H1 (cell line): ENCODE results near the gene COIL. TPM values are rescaled to one million over a fixed set of nuclear protein-coding genes. Genes with fewer than 3 reads are reported as not detected.

Source experiments
- CTCF ChIA-PET: fragments of 300-600 bp; sonication (Branson Sonifier 250); formaldehyde crosslinking; loops from one replicate; lab custom pipeline; 2021; ENCODE audit not compliant: partially characterized antibody; lab: Charles Lee
- POLR2A ChIA-PET: fragments of 300-600 bp; sonication (Branson Sonifier 250); formaldehyde crosslinking; loops from one replicate; lab custom pipeline; 2021; ENCODE audit warnings: inconsistent platforms; ENCODE audit not compliant: partially characterized antibody; lab: Charles Lee
- DNase-seq, 2 experiments: peaks; one replicate each; pipeline versions ENCODE4 v3.0.0 to v3.0.0-alpha.2; 2010 to 2022; ENCODE audit warnings: low spot score in 2 of 2, low read depth in 1 of 2, mixed read lengths in 1 of 2
- FAIRE-seq: peaks from 2 replicates; lab custom pipeline; 2011; peaks lifted over from hg19 to GRCh38; lab: Jason Lieb, UNC
- H2AFZ ChIP-seq: 2 replicates; pipeline ENCODE4 v1.8.1; 2012; ENCODE audit warnings: low read length, inconsistent platforms
- H2AK5ac ChIP-seq: 2 replicates; pipeline ENCODE4 v1.6.1; 2013; ENCODE audit warnings: low read depth, low read length
- H2BK120ac ChIP-seq: replicated peaks from 2 replicates; pipeline ENCODE3; 2013; ENCODE audit warnings: low read depth, low read length, inconsistent platforms
- H2BK12ac ChIP-seq: 2 replicates; pipeline ENCODE4 v1.6.1; 2013; ENCODE audit warnings: low read depth, low read length
- H2BK15ac ChIP-seq: 2 replicates; pipeline ENCODE4 v1.6.1; 2013; ENCODE audit warnings: low read length
- H2BK20ac ChIP-seq: 2 replicates; pipeline ENCODE4 v1.6.1; 2013; ENCODE audit warnings: low read length
- H2BK5ac ChIP-seq: 2 replicates; pipeline ENCODE4 v1.6.1; 2013; ENCODE audit warnings: low read depth, low read length
- H3K14ac ChIP-seq: 2 replicates; pipeline ENCODE4 v1.6.1; 2013; ENCODE audit warnings: inconsistent platforms; ENCODE audit not compliant: insufficient read length
- H3K18ac ChIP-seq: 2 replicates; pipeline ENCODE4 v1.6.1; 2013; ENCODE audit warnings: low read length; ENCODE audit errors: extremely low read depth
- H3K23ac ChIP-seq: 2 replicates; pipeline ENCODE4 v1.6.1; 2013; ENCODE audit warnings: inconsistent platforms; ENCODE audit not compliant: insufficient read length
- H3K23me2 ChIP-seq: 2 replicates; pipeline ENCODE4 v1.6.1; 2013; ENCODE audit warnings: low read depth, low read length
- H3K27ac ChIP-seq: 2 replicates; pipeline ENCODE4 v1.6.1; 2011; ENCODE audit warnings: low read depth, low read length, inconsistent platforms
- H3K27me3 ChIP-seq, 4 experiments: replicated peaks in 1 of 4; 1 replicate in 1 of 4; 2 replicates in 3 of 4; pipeline versions ENCODE4 v1.6.1 to v1.8.1; 2011 to 2013; ENCODE audit warnings: low read length in 3 of 4, mild to moderate bottlenecking in 3 of 4, inconsistent platforms in 2 of 4, mixed read lengths in 2 of 4, moderate library complexity in 1 of 4; ENCODE audit not compliant: control insufficient read depth in 3 of 4, insufficient read depth in 3 of 4; ENCODE audit errors: extremely low read depth in 1 of 4
- H3K36me3 ChIP-seq, 4 experiments: 2 replicates each; pipeline versions ENCODE4 v1.6.1 to v1.8.1; 2011 to 2013; ENCODE audit warnings: mild to moderate bottlenecking in 4 of 4, low read length in 3 of 4, moderate library complexity in 2 of 4, control low read depth in 1 of 4, inconsistent platforms in 1 of 4; ENCODE audit not compliant: insufficient read depth in 4 of 4, control insufficient read depth in 2 of 4
- H3K4ac ChIP-seq: replicated peaks from 2 replicates; pipeline ENCODE3; 2013; ENCODE audit warnings: low read length, low read depth, mixed read lengths, inconsistent platforms; ENCODE audit not compliant: insufficient read length
- H3K4me1 ChIP-seq, 4 experiments: replicated peaks in 1 of 4; 1 replicate in 1 of 4; 2 replicates in 3 of 4; pipeline versions ENCODE4 v1.6.1 to v1.8.1; 2011 to 2013; ENCODE audit warnings: low read length in 3 of 4, inconsistent platforms in 2 of 4, mixed read lengths in 1 of 4; ENCODE audit not compliant: insufficient read depth in 4 of 4, control insufficient read depth in 3 of 4
- H3K4me2 ChIP-seq, 2 experiments: 2 replicates each; pipeline versions ENCODE4 v1.6.1 to v1.8.1; 2011 to 2013; ENCODE audit warnings: low read depth in 2 of 2, low read length in 2 of 2, control low read depth in 1 of 2, inconsistent platforms in 1 of 2, mild to moderate bottlenecking in 1 of 2; ENCODE audit not compliant: insufficient read depth in 1 of 2
- H3K4me3 ChIP-seq, 4 experiments: fragments of 200-600, 300-600 bp in 1 of 4; sonication (generic), shearing (Covaris generic), sonication (Bioruptor Twin) in 1 of 4; 2 replicates each; pipeline versions ENCODE4 v1.5.1 to v1.8.1; 2011 to 2016; ENCODE audit warnings: low read length in 4 of 4, low read depth in 3 of 4, control low read depth in 2 of 4, inconsistent platforms in 2 of 4, mild to moderate bottlenecking in 2 of 4, mixed read lengths in 1 of 4, moderate library complexity in 1 of 4; ENCODE audit not compliant: insufficient read depth in 2 of 4; ENCODE audit errors: extremely low read depth in 1 of 4
- H3K56ac ChIP-seq: replicated peaks from 2 replicates; pipeline ENCODE3; 2013; ENCODE audit warnings: low read depth, mild to moderate bottlenecking, mixed read lengths, low read length, inconsistent platforms; ENCODE audit not compliant: insufficient read length
- H3K79me1 ChIP-seq: 2 replicates; pipeline ENCODE4 v1.6.1; 2013; ENCODE audit warnings: low read depth, low read length, control low read depth
- H3K79me2 ChIP-seq, 2 experiments: 2 replicates each; pipeline versions ENCODE4 v1.6.1 to v1.8.1; 2012 to 2013; ENCODE audit warnings: low read length in 2 of 2, mild to moderate bottlenecking in 2 of 2, inconsistent platforms in 1 of 2; ENCODE audit not compliant: insufficient read depth in 2 of 2, control insufficient read depth in 1 of 2
- H3K9ac ChIP-seq, 4 experiments: replicated peaks in 1 of 4; 1 replicate in 1 of 4; 2 replicates in 3 of 4; pipeline versions ENCODE4 v1.6.1 to v1.8.1; 2011 to 2013; ENCODE audit warnings: low read depth in 3 of 4, low read length in 3 of 4, control low read depth in 2 of 4, mild to moderate bottlenecking in 2 of 4, moderate library complexity in 2 of 4, inconsistent platforms in 1 of 4; ENCODE audit errors: extremely low read depth in 1 of 4
- H3K9me3 ChIP-seq, 2 experiments: 2 replicates each; pipeline versions ENCODE4 v1.6.1 to v1.8.1; 2012 to 2013; ENCODE audit warnings: mild to moderate bottlenecking in 2 of 2, moderate library complexity in 2 of 2, control low read depth in 1 of 2, inconsistent platforms in 1 of 2, low read depth in 1 of 2, low read length in 1 of 2, mixed read lengths in 1 of 2; ENCODE audit not compliant: insufficient read depth in 2 of 2
- H4K20me1 ChIP-seq, 2 experiments: replicated peaks in 1 of 2; 2 replicates each; pipeline versions ENCODE3 to v1.8.1; 2011 to 2013; ENCODE audit warnings: inconsistent platforms in 2 of 2, low read length in 2 of 2, mild to moderate bottlenecking in 1 of 2; ENCODE audit not compliant: insufficient read depth in 2 of 2, control insufficient read depth in 1 of 2
- H4K5ac ChIP-seq: 2 replicates; pipeline ENCODE4 v1.6.1; 2013; ENCODE audit warnings: low read length, low read depth, mixed read lengths, inconsistent platforms; ENCODE audit not compliant: insufficient read length
- H4K8ac ChIP-seq: 2 replicates; pipeline ENCODE4 v1.8.0; 2013; ENCODE audit warnings: mild to moderate bottlenecking, moderate library complexity, low read length, inconsistent platforms; ENCODE audit not compliant: insufficient read depth; ENCODE audit errors: extremely low read depth
- H4K91ac ChIP-seq: replicated peaks from 2 replicates; pipeline ENCODE3; 2013; ENCODE audit warnings: low read length, mixed read lengths, inconsistent platforms; ENCODE audit not compliant: insufficient read length
- ASH2L ChIP-seq: fragments of 200-600, 300-600 bp; sonication (generic); IDR thresholded peaks from one replicate; pipeline ENCODE4 v1.7.1; 2017; ENCODE audit warnings: low read length
- BACH1 ChIP-seq: IDR thresholded peaks from 2 replicates; pipeline ENCODE4 v1.6.1; 2012; ENCODE audit warnings: low read length, improper control_type of control experiment
- EP300 ChIP-seq, 2 experiments: IDR thresholded peaks; 1 replicate in 1 of 2; 2 replicates in 1 of 2; pipeline ENCODE4 v1.6.1; 2011 to 2012; ENCODE audit warnings: low read depth in 2 of 2, low read length in 2 of 2, mild to moderate bottlenecking in 2 of 2, borderline replicate concordance in 1 of 2, inconsistent platforms in 1 of 2, moderate library complexity in 1 of 2
- GTF2F1 ChIP-seq: IDR thresholded peaks from 2 replicates; pipeline ENCODE4 v1.6.1; 2012; ENCODE audit warnings: low read depth, low read length, improper control_type of control experiment, borderline replicate concordance
- POLR2A ChIP-seq, 2 experiments: IDR thresholded peaks; 1 replicate in 1 of 2; 2 replicates in 1 of 2; pipeline ENCODE4 v1.6.1; 2011; ENCODE audit warnings: low read depth in 2 of 2, low read length in 2 of 2, mild to moderate bottlenecking in 2 of 2; ENCODE audit errors: control extremely low read depth in 1 of 2
- RXRA ChIP-seq: IDR thresholded peaks from 2 replicates; pipeline ENCODE4 v1.6.1; 2011; ENCODE audit warnings: low read depth, mild to moderate bottlenecking, low read length, moderate library complexity; ENCODE audit not compliant: insufficient read depth
- SRF ChIP-seq: IDR thresholded peaks from 2 replicates; pipeline ENCODE4 v1.6.1; 2011; ENCODE audit warnings: mild to moderate bottlenecking, low read depth, low read length, moderate library complexity
- WGBS, 2 experiments: shearing (Covaris generic) in 1 of 2; methylation state at CpG; one replicate each; pipeline versions ENCODE4 v1.1.6 to v1.1.7; 2013 to 2015; ENCODE audit warnings: low lambda C conversion rate in 2 of 2, mixed read lengths in 2 of 2, inconsistent platforms in 1 of 2, low coverage in 1 of 2, missing lambda C conversion rate in 1 of 2; ENCODE audit not compliant: insufficient replicate concordance in 2 of 2, insufficient coverage in 1 of 2, insufficient read length in 1 of 2; ENCODE audit errors: extremely low coverage in 1 of 2, missing lambda C conversion rate in 1 of 2; 5-methylcytosine and 5-hydroxymethylcytosine counted together
- polyA plus RNA-seq, 7 experiments: library from polyadenylated mRNA; depleted of rRNA in 3 of 7; stranded (reverse) in 5 of 7; unstranded in 2 of 7; fragments of >200 nt in 5 of 7; fragments of 200-250 nt in 2 of 7; gene quantifications; 1 replicate in 5 of 7; 2 replicates in 1 of 7; 4 replicates in 1 of 7; pipeline versions ENCODE4 v1.2.1 to v1.2.3, GENCODE V29; 2011 to 2013; ENCODE audit warnings: missing spikeins in 2 of 7, mixed read lengths in 2 of 7
- total RNA-seq: library from RNA; stranded (reverse); fragmentation: NEBNext Ultra II Directional; extraction: Animal tissue kit (Norgen Biotek cat#: 25700); gene quantifications from 2 replicates; pipeline ENCODE4 v1.2.1, GENCODE V29; 2021

Gene COIL
- total and polyA plus RNA-seq, 2 of the 8 experiments (the other 6 are each of a cell fraction or from before 2014, with no cell fraction given): 5.2 to 23.6 TPM

- Histone ChIP-seq H4K8ac (no peak overlapping the region), H3K27me3 (no peaks in the 10 kb centered on the region), H2BK120ac (no peak overlapping the region), H3K56ac (no peak overlapping the region), H4K20me1 (peaks cover 0 to 3% of the 10 kb centered on the region in 2 experiments), H3K27ac (no peak overlapping the region), H3K79me1 (no peaks in the 10 kb centered on the region), H3K4ac (no peak overlapping the region), H3K23ac (no peak overlapping the region), H3K18ac (no peak overlapping the region), H3K4me2 (no peak overlapping the region), H3K23me2 (no peaks in the 10 kb centered on the region), H3K4me1 (peaks cover 0 to 3% (median 0%) of the 10 kb centered on the region in 4 experiments; a peak in 2 of 7 replicates), H3K79me2 (no peaks in the 10 kb centered on the region), H3K4me3 (no peak overlapping the region), H2BK12ac (no peak overlapping the region), H3K9ac (no peak overlapping the region), H4K5ac (no peak overlapping the region), H2AFZ (no peak overlapping the region), H3K14ac (no peak overlapping the region), H2AK5ac (no peak overlapping the region), H3K36me3 (peaks cover 3 to 39% (median 10%) of the 10 kb centered on the region in 4 experiments; a peak in 5 of 8 replicates), H2BK20ac (no peak overlapping the region), H2BK5ac (no peak overlapping the region), H3K9me3 (no peaks in the 10 kb centered on the region), H4K91ac (no peak overlapping the region), H2BK15ac (no peak overlapping the region)
- 90% methylated on average over 14 of the region's 14 CpGs; no CpG with 5 or more reads in 1 of the 2 experiments for WGBS, 2 experiments
- TF ChIP-seq BACH1: no peak
- TF ChIP-seq RXRA: no peak
- TF ChIP-seq POLR2A (IDR thresholded peaks at IDR 0.05; ENCODE audit: control extremely low read depth in 1 of 2, low read depth in 2 of 2, low read length in 2 of 2): no peak
- TF ChIP-seq EP300 (IDR thresholded peaks at IDR 0.05; ENCODE audit: borderline replicate concordance in 1 of 2, low read depth in 2 of 2, low read length in 2 of 2): no peak
- no peak for TF ChIP-seq GTF2F1
- TF ChIP-seq ASH2L: no peak
- no peak for TF ChIP-seq SRF
- DNase-seq: no peak
- CTCF ChIA-PET: interaction anchor here (1.2 kb wide), 1 partner anchor 53 kb away, joined by 4 read pairs; no protein-coding TSS in a partner anchor
- POLR2A ChIA-PET: no interaction called here
- no peak for FAIRE-seq
Measured at GRCh38 chr17:56897646-56898424, 63.0 kb downstream of the COIL start.
